ENCODE data around the gene PAGR1. TPM values are rescaled to one million over a fixed set of nuclear protein-coding genes. Genes with fewer than 3 reads are reported as not detected.

The PAGR1 gene
- total and polyA plus RNA-seq, 2 of the 13 experiments (the other 11 are each of a cell fraction or from before 2014, with no cell fraction given), result 9.8 to 66.4 TPM

GRCh38 chr16:29805232-29806098, 10.5 kb upstream of the PAGR1 start (continued):
- TF ChIP-seq, protein P1, sequence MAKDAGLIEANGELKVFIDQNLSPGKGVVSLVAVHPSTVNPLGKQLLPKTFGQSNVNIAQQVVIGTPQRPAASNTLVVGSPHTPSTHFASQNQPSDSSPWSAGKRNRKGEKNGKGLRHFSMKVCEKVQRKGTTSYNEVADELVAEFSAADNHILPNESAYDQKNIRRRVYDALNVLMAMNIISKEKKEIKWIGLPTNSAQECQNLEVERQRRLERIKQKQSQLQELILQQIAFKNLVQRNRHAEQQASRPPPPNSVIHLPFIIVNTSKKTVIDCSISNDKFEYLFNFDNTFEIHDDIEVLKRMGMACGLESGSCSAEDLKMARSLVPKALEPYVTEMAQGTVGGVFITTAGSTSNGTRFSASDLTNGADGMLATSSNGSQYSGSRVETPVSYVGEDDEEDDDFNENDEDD (CRISPR knock-in tag; IDR thresholded peaks at IDR 0.05; ENCODE audit: borderline replicate concordance), result peak; percentile 96
- TF ChIP-seq, protein P2, sequence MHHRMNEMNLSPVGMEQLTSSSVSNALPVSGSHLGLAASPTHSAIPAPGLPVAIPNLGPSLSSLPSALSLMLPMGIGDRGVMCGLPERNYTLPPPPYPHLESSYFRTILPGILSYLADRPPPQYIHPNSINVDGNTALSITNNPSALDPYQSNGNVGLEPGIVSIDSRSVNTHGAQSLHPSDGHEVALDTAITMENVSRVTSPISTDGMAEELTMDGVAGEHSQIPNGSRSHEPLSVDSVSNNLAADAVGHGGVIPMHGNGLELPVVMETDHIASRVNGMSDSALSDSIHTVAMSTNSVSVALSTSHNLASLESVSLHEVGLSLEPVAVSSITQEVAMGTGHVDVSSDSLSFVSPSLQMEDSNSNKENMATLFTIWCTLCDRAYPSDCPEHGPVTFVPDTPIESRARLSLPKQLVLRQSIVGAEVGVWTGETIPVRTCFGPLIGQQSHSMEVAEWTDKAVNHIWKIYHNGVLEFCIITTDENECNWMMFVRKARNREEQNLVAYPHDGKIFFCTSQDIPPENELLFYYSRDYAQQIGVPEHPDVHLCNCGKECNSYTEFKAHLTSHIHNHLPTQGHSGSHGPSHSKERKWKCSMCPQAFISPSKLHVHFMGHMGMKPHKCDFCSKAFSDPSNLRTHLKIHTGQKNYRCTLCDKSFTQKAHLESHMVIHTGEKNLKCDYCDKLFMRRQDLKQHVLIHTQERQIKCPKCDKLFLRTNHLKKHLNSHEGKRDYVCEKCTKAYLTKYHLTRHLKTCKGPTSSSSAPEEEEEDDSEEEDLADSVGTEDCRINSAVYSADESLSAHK (CRISPR knock-in tag; IDR thresholded peaks at IDR 0.05; ENCODE audit: borderline replicate concordance), result no peak
- peak; percentile 85 for TF ChIP-seq TAF15 (IDR thresholded peaks at IDR 0.05; ENCODE audit: low read depth, low read length, poor library complexity, severe bottlenecking)
- TF ChIP-seq ZNF44 (CRISPR knock-in tag; IDR thresholded peaks at IDR 0.05), result peak; percentile 93
- TF ChIP-seq ZBTB2 (CRISPR knock-in tag; IDR thresholded peaks at IDR 0.05; ENCODE audit: low read depth), result peak; percentile 99
- TF ChIP-seq MTERF4 (CRISPR knock-in tag; IDR thresholded peaks at IDR 0.05), result no peak
- TF ChIP-seq ZNF563 (CRISPR knock-in tag; IDR thresholded peaks at IDR 0.05), result peak; percentile 88; the same call in 1 of the 2 replicates
- peak; percentile 95; the same call in 1 of the 2 replicates for TF ChIP-seq THYN1 (CRISPR knock-in tag; IDR thresholded peaks at IDR 0.05; ENCODE audit: borderline replicate concordance, low read depth)
- peak; percentile 97 for TF ChIP-seq ZSCAN21 (CRISPR knock-in tag; IDR thresholded peaks at IDR 0.05; ENCODE audit: borderline replicate concordance)
- TF ChIP-seq ZBTB1 (CRISPR knock-in tag; IDR thresholded peaks at IDR 0.05; ENCODE audit: borderline replicate concordance), result no peak
- TF ChIP-seq ZNF207 (IDR thresholded peaks at IDR 0.05; ENCODE audit: borderline replicate concordance), result no peak
- peak; percentile 60; the same call in 1 of the 2 replicates for TF ChIP-seq ZNF567 (CRISPR knock-in tag; IDR thresholded peaks at IDR 0.05; ENCODE audit: borderline replicate concordance)
- TF ChIP-seq, protein P3, sequence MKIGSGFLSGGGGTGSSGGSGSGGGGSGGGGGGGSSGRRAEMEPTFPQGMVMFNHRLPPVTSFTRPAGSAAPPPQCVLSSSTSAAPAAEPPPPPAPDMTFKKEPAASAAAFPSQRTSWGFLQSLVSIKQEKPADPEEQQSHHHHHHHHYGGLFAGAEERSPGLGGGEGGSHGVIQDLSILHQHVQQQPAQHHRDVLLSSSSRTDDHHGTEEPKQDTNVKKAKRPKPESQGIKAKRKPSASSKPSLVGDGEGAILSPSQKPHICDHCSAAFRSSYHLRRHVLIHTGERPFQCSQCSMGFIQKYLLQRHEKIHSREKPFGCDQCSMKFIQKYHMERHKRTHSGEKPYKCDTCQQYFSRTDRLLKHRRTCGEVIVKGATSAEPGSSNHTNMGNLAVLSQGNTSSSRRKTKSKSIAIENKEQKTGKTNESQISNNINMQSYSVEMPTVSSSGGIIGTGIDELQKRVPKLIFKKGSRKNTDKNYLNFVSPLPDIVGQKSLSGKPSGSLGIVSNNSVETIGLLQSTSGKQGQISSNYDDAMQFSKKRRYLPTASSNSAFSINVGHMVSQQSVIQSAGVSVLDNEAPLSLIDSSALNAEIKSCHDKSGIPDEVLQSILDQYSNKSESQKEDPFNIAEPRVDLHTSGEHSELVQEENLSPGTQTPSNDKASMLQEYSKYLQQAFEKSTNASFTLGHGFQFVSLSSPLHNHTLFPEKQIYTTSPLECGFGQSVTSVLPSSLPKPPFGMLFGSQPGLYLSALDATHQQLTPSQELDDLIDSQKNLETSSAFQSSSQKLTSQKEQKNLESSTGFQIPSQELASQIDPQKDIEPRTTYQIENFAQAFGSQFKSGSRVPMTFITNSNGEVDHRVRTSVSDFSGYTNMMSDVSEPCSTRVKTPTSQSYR (CRISPR knock-in tag; IDR thresholded peaks at IDR 0.05; ENCODE audit: borderline replicate concordance), result peak; percentile 78
- TF ChIP-seq TP53 (CRISPR knock-in tag; conservative IDR thresholded peaks at IDR 0.05), result peak; percentile 84
- no peak; the same call in 1 of the 2 replicates for TF ChIP-seq FIP1L1 (IDR thresholded peaks at IDR 0.05; ENCODE audit: borderline replicate concordance, insufficient read depth, low read depth, low read length)
- no peak; the same call in 1 of the 2 replicates for TF ChIP-seq SMAD1 (CRISPR knock-in tag; IDR thresholded peaks at IDR 0.05; ENCODE audit: borderline replicate concordance, low read depth)
- TF ChIP-seq MLLT10 (CRISPR knock-in tag; IDR thresholded peaks at IDR 0.05), result no peak
- peak; percentile 81 for TF ChIP-seq TGIF2 (CRISPR knock-in tag; IDR thresholded peaks at IDR 0.05)
- TF ChIP-seq ZNF12 (CRISPR knock-in tag; IDR thresholded peaks at IDR 0.05), result peak; percentile 29; the same call in 1 of the 2 replicates

All from HepG2 (cell line).